Spinal cord (tissue), 10 donors: ENCODE results near the gene XXYLT1. TPM values are rescaled to one million over a fixed set of nuclear protein-coding genes. Genes with fewer than 3 reads are reported as not detected.

Source experiments
- DNase-seq, 6 donors: peaks; one replicate each; pipeline versions ENCODE4 v3.0.0 to v3.0.0-alpha.2; 2013 to 2015; ENCODE audit warnings: low spot score in 6 of 6, low read depth in 4 of 6
- H3K27ac ChIP-seq: one replicate; pipeline ENCODE4 v1.5.1; 2013; ENCODE audit warnings: low read depth, low read length, control low read depth
- H3K27me3 ChIP-seq: one replicate; pipeline ENCODE4 v1.6.1; 2013; ENCODE audit warnings: low read length; ENCODE audit not compliant: control insufficient read depth, insufficient read depth
- H3K36me3 ChIP-seq: one replicate; pipeline ENCODE4 v1.6.1; 2013; ENCODE audit warnings: low read length; ENCODE audit not compliant: control insufficient read depth, insufficient read depth
- H3K4me1 ChIP-seq: one replicate; pipeline ENCODE4 v1.6.1; 2013; ENCODE audit warnings: low read length; ENCODE audit not compliant: control insufficient read depth, insufficient read depth
- H3K4me3 ChIP-seq: one replicate; pipeline ENCODE4 v1.5.1; 2013; ENCODE audit warnings: low read depth, low read length, control low read depth
- H3K9me3 ChIP-seq: one replicate; pipeline ENCODE4 v1.6.1; 2013; ENCODE audit warnings: low read length; ENCODE audit not compliant: control insufficient read depth, insufficient read depth
- WGBS: methylation state at CpG from one replicate; pipeline ENCODE4 v1.1.5; 2013; ENCODE audit warnings: missing lambda C conversion rate; ENCODE audit not compliant: insufficient coverage; 5-methylcytosine and 5-hydroxymethylcytosine counted together
- polyA plus RNA-seq, 2 donors: library from polyadenylated mRNA; unstranded; fragments of 120-200 nt; gene quantifications; one replicate each; pipeline ENCODE4 v1.2.1, GENCODE V29; 2013; ENCODE audit not compliant: insufficient read length in 2 of 2
- total RNA-seq, 2 donors: library from RNA; depleted of rRNA in 1 of 2; stranded (reverse); fragments of 120-200 nt in 1 of 2; fragments of >200 nt in 1 of 2; gene quantifications; one replicate each; pipeline versions ENCODE4 v1.2.3 to v1.2.4, GENCODE V29; 2013 to 2014
- donor health status: healthy.

The XXYLT1 gene
- total and polyA plus RNA-seq, 4 donors = 28.0 to 47.9 (median 37.5) TPM

DNA sequence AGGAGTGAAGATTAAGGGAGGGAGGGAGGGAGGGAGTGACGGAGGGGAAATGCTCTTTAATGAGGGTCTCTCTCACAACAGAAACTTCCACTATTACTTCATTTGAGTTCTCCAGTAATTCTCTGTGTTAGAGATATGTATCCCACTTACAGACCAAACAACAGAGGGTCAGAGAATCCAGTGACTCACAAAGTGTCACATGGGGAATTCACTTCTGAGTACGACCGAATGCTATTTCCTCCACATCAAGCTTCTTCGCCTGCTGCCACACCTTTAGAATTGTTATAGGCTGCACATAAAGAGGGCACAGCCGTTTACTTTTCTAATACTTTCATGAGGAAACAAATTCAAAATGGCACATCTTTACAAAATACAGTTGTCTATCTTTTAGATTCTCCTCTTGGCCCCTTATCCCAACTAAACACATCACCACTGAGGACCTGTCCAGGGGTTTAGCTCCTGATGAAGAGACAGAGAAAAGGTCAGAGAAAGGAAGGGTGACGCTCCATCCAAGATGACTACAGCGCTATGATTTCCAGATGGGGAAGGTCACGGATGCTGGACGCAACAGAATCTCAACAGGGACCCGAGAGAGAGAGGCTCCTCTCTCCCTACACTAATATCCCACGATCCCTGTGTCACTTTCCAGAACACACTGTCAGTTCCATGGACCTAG lies 119.0 kb downstream of the XXYLT1 start:
- no peaks in the 10 kb centered on the region for H3K27me3 ChIP-seq
- H3K9me3 ChIP-seq = no peaks in the 10 kb centered on the region
- no peak overlapping the region for H3K4me3 ChIP-seq
- WGBS = 75% methylated on average over 4 of the region's 11 CpGs
- H3K36me3 ChIP-seq = peaks cover 5% of the 10 kb centered on the region
- peak overlapping the region; percentile 66 for H3K27ac ChIP-seq
- DNase-seq = no peak
- peaks cover 60% of the 10 kb centered on the region for H3K4me1 ChIP-seq

DNA sequence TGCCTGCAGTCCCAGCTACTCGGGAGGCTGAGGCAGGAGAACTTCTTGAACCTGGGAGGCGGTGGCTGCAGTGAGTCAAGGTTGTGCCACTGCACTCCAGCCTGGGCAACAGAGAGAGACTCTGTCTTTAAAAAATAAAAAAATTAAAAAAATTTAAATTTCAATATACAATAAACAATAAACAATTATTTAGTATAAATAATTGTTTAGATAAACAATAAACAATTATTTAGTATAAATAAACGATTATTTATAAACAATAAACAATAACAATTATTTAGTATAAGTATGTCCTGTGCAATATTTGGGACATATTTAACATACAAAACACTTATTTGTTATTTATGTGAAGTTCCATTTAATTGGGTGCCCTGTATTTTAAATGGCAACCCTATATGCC lies 119.6 kb downstream of the XXYLT1 start:
- Histone ChIP-seq H3K4me3 (no peak overlapping the region), H3K4me1 (peaks cover 58% of the 10 kb centered on the region), H3K27me3 (no peaks in the 10 kb centered on the region), H3K27ac (peak overlapping the region; percentile 78), H3K36me3 (peaks cover 5% of the 10 kb centered on the region), H3K9me3 (no peaks in the 10 kb centered on the region)
- DNase-seq = no peak
- WGBS = no CpG with 5 or more reads among the region's 3 CpGs

DNA sequence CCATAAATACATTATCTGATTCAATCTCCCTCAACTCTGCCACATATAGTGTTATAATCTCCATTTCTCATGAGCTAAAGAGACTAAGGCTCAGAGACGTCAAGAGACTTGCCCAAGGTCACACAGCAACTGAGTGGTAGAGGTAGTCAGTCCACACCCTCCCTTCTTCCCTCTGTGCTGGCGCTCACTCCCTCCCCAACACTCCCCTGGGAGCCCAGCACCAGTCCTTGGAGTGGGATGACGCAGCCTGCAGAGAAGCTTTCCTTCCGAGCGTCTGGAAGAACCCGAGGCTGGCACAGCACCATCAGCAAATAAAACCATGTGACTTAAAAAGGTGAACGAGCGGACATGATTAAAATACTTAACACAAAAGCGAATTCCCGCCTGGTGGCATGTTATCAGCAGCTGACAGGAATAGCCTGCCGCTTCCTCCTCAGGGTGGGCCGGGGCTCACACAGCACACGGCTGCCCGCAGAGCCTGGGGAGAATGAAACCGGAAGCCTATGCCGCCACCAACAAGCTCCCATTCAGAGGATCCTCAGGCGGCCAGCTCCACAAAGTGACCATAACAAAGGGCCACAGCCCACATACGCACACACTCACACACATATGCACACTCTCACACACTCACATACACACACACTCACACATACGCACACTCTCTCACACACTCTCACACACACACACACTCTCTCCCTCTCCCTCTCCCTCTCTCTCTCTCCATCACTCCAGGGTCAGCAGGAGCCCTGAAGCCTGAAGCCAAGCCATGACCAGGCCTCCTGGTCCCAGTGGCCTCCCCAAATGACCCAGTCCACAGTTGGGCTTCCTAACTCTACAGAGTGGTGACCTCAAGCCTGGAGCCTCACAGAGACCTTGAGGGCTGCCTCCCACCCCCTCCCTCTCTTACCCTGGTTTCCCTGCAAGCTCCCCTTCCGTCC lies 120.5 kb downstream of the XXYLT1 start:
- H3K4me3 ChIP-seq = peak overlapping the region; percentile 10
- WGBS = 24% methylated on average over 17 of the region's 20 CpGs
- H3K27me3 ChIP-seq = no peaks in the 10 kb centered on the region
- H3K27ac ChIP-seq = peak overlapping the region; percentile 78
- peak in 2 of 6 donors; percentile 71 to 79 for DNase-seq
- peaks cover 56% of the 10 kb centered on the region for H3K4me1 ChIP-seq
- peaks cover 5% of the 10 kb centered on the region for H3K36me3 ChIP-seq
- H3K9me3 ChIP-seq = no peaks in the 10 kb centered on the region

DNA sequence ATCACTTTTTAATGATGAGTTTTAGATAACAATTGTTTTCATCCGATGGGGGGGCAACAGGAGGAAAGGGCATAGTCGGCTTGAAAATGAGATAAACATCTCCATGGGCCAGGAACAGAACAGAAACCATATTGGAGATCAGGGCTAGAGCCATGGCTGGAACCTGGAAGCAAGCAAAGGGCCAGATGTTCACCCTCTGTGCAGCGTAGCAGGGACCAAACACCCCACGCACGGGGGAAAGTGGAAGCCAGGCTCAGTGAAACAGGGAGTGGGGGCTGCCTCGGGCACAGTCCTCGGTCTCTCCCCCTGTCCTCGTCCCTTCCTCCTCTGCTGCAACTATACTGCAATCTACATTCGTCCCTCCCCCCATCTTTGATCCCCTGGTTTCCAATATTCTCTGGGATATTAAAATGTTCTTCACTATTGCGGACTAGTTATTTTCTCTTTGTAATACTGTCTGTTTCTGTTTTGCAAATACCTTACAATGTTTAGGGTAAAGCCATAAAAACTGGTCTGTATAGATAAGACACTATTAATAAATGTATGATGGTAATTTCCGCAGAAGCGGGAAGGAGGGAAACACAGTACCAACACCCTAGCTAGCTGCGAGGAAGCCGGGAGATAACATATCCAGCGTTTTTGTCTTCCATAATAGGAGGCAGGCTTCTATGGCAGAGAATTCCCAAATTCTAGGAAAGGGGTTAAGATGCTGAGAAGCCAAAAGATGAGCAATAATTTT lies 121.5 kb downstream of the XXYLT1 start:
- DNase-seq = no peak
- Histone ChIP-seq H3K27ac (peak overlapping the region; percentile 78), H3K36me3 (peaks cover 5% of the 10 kb centered on the region), H3K27me3 (no peaks in the 10 kb centered on the region), H3K4me1 (peaks cover 51% of the 10 kb centered on the region), H3K9me3 (no peaks in the 10 kb centered on the region), H3K4me3 (no peak overlapping the region)
- WGBS = 58% methylated on average over 7 of the region's 15 CpGs

DNA sequence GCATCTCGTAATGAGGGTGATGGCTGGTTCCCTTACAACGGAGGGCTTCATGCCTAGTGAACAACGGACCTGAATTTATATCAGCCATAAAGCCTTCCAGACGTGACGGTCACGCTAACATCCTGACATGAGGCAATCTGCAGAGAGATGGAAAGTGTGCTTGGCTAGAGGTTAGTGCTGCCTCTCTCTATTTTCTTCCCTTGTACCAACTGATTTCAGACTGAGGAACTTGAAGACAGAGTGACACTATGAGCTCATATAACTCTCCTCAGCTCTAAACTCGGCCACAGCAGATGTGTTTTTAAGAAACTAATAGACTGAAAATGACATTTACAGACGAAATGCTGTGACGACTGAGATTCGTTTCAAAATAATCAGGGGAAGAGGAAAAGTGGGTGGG lies 122.4 kb downstream of the XXYLT1 start:
- Histone ChIP-seq H3K27me3 (no peaks in the 10 kb centered on the region), H3K27ac (no peak overlapping the region), H3K4me3 (no peak overlapping the region), H3K36me3 (peaks cover 5% of the 10 kb centered on the region), H3K9me3 (no peaks in the 10 kb centered on the region), H3K4me1 (peaks cover 43% of the 10 kb centered on the region)
- DNase-seq = peak in 1 of 6 donors; percentile 77
- WGBS = 40% methylated on average over 4 of the region's 10 CpGs

DNA sequence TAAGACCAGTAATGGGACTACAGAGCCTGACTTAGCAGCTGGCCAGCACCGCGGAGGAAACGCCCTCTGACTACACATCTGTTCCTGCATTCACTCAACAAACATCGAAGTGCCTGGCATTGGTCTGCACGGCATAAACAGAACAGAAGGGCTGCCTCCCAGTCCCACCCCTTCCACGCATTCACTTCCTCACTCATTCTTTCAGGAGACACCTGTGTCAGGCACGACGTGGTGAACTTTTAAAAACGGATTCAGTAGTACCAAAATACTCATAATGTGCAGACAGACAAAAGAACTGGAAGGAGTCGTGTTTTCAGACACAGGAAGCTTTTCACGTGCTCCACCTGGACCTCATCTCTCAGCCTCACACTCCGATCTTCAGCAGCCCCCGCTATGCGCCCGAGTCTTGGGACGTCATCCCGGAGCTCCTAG lies 123.3 kb downstream of the XXYLT1 start:
- H3K27me3 ChIP-seq = no peaks in the 10 kb centered on the region
- 84% methylated on average over 15 of the region's 17 CpGs for WGBS
- H3K9me3 ChIP-seq = no peaks in the 10 kb centered on the region
- peaks cover 5% of the 10 kb centered on the region for H3K36me3 ChIP-seq
- no peak overlapping the region for H3K27ac ChIP-seq
- DNase-seq = no peak
- peaks cover 36% of the 10 kb centered on the region for H3K4me1 ChIP-seq
- no peak overlapping the region for H3K4me3 ChIP-seq

DNA sequence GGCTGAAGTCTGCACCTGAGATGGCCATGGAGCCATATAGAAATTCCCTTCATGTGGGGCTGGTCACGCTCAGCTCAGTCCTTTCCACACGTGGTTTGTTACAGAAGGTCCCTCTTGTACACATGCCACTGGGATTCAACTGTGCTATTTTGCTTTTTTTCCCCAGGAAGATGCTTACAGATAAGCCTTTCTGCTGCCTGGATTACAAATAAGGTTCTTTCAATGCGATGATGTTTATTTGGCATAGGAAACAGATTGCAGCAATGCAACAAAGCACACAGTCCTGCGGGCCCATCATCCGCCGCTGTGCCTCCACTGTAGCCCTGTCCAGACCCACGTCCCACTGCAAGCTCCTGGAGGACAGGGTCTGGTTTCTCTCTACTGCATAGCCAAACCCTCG lies 124.8 kb downstream of the XXYLT1 start:
- Histone ChIP-seq H3K36me3 (peaks cover 7% of the 10 kb centered on the region), H3K4me1 (peaks cover 34% of the 10 kb centered on the region), H3K27ac (peak overlapping the region; percentile 25), H3K4me3 (no peak overlapping the region), H3K27me3 (no peaks in the 10 kb centered on the region), H3K9me3 (no peaks in the 10 kb centered on the region)
- 28% methylated on average over 7 of the region's 8 CpGs for WGBS
- DNase-seq = no peak

DNA sequence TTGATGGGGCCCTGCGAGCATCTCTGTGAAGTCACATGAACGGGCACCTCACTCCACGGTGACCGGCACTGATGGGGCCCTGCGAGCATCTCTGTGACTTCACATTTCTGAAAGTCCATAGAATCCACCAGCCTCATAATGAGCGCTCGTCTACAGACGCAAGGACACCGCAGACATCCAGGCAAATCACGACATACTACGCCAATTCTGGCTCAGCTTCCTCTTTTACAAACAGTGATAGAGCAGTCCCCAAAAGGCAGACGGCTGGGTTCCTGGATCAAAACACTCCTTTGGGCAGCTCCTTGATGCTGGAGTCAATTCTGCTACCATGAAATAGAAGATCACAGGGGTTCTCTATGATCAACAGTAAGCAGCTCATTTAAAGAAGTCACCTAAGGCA lies 125.4 kb downstream of the XXYLT1 start:
- H3K4me3 ChIP-seq = no peak overlapping the region
- H3K4me1 ChIP-seq = peaks cover 28% of the 10 kb centered on the region
- H3K27me3 ChIP-seq = no peaks in the 10 kb centered on the region
- no peaks in the 10 kb centered on the region for H3K9me3 ChIP-seq
- no peak for DNase-seq
- H3K27ac ChIP-seq = no peak overlapping the region
- H3K36me3 ChIP-seq = peaks cover 4% of the 10 kb centered on the region
- 90% methylated on average over 11 of the region's 12 CpGs for WGBS

DNA sequence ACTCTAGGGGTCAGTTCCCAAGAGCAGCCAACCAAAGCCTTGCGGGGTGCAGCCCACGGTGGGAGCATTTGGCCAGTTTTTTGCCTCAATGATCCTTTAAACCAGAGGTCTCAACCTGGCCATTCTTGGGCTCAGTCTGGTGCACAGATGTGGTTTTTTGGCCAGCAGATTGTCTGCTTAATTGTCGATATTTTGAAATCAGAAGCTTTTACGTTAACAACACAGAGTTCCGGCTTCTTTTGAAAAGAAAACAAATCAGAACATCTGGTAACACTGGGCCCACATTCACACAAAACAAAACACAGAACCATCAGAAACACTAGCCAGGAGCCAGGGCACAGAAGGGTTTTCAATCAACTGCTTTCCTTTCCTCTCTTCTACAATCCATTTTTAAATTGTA lies 127.7 kb downstream of the XXYLT1 start:
- H3K36me3 ChIP-seq = peaks cover 2% of the 10 kb centered on the region
- WGBS = 72% methylated on average over 5 of the region's 5 CpGs
- no peaks in the 10 kb centered on the region for H3K27me3 ChIP-seq
- peaks cover 22% of the 10 kb centered on the region for H3K4me1 ChIP-seq
- no peak overlapping the region for H3K27ac ChIP-seq
- no peaks in the 10 kb centered on the region for H3K9me3 ChIP-seq
- no peak for DNase-seq
- no peak overlapping the region for H3K4me3 ChIP-seq
